Fibroblast of pulmonary artery (primary cell): ENCODE results near the gene CCDC73.
"Not testable (repeated sequence)": the region's sequence is repeated elsewhere in the genome, so short reads cannot be mapped to it uniquely, and the experiment has no call there.

ENCODE experiments used
- DNase-seq: peaks from one replicate; pipeline ENCODE4 v3.0.0-alpha.2; 2010; ENCODE audit warnings: low read depth
- H3K4me3 ChIP-seq: replicated peaks from 2 replicates; pipeline ENCODE4 v1.5.1; 2011; ENCODE audit warnings: low read depth, mild to moderate bottlenecking, control low read depth, low read length, moderate library complexity
- CTCF ChIP-seq: IDR thresholded peaks from 2 replicates; pipeline ENCODE4 v1.5.1; 2011; ENCODE audit warnings: mild to moderate bottlenecking, control low read depth, low read length, inconsistent platforms; ENCODE audit errors: missing control alignments

CCDC73 gene

GRCh38 chr11:32616903-32617302, 177.6 kb downstream of the CCDC73 start:
- TF ChIP-seq CTCF = no peak
- no peak overlapping the region for H3K4me3 ChIP-seq
- DNase-seq = no peak

- H3K4me3 ChIP-seq = no peak overlapping the region
- peak; percentile 72 for DNase-seq
Measured at GRCh38 chr11:32615422-32615821, 179.0 kb downstream of the CCDC73 start.

GRCh38 chr11:32613500-32614151, 180.8 kb downstream of the CCDC73 start:
- DNase-seq = no peak
- H3K4me3 ChIP-seq = no peak overlapping the region
- TF ChIP-seq CTCF = no peak

More at GRCh38 chr11:32615422-32615821, 179.0 kb downstream of the CCDC73 start:
- peak; percentile 56 for TF ChIP-seq CTCF

GRCh38 chr11:32610797-32611352, 183.6 kb downstream of the CCDC73 start:
- DNase-seq = no peak
- TF ChIP-seq CTCF = no peak
- no peak overlapping the region for H3K4me3 ChIP-seq

- not testable (repeated sequence) for DNase-seq, H3K4me3 ChIP-seq
Measured at GRCh38 chr11:32608826-32609225, 185.6 kb downstream of the CCDC73 start.

- DNase-seq = no peak
Measured at GRCh38 chr11:32606220-32606619, 188.2 kb downstream of the CCDC73 start.

More at GRCh38 chr11:32606220-32606619, 188.2 kb downstream of the CCDC73 start:
- TF ChIP-seq CTCF = no peak
- no peak overlapping the region for H3K4me3 ChIP-seq
